Endometrial microvascular endothelial cells (primary cell): ENCODE results near the gene SECISBP2L. TPM values are rescaled to one million over a fixed set of nuclear protein-coding genes. Genes with fewer than 3 reads are reported as not detected.
"Not testable (repeated sequence)": the region's sequence is repeated elsewhere in the genome, so short reads cannot be mapped to it uniquely, and the experiment has no call there.

ENCODE experiments used
- in situ Hi-C: cut with HindIII; loops from 2 replicates; pipeline ENCODE4 v1.10.0; 2017; ENCODE audit warnings: low sequenced_read_pairs, low pct_unique_long_range_greater_than_20kb; ENCODE audit errors: inconsistent ontology term
- total RNA-seq: library from RNA; depleted of rRNA; stranded (reverse); fragments of >200 nt; gene quantifications from one replicate; pipeline ENCODE4 v1.2.3, GENCODE V29; 2015; ENCODE audit errors: inconsistent ontology term

The SECISBP2L gene
- total RNA-seq, 1 donor from 2014 or later: 28.0 TPM

GRCh38 chr15:48975472-48976419 lies 70.5 kb downstream of the SECISBP2L start:
- in situ Hi-C loops: no loop called here

- in situ Hi-C loops: no loop called here
Measured at GRCh38 chr15:48974882-48975281, 71.4 kb downstream of the SECISBP2L start.

GRCh38 chr15:48972750-48973503 lies 73.3 kb downstream of the SECISBP2L start:
- in situ Hi-C loops: no loop called here

- in situ Hi-C loops: not testable (repeated sequence)
Measured at GRCh38 chr15:48970926-48971325, 75.3 kb downstream of the SECISBP2L start.

- in situ Hi-C loops: no loop called here
Measured at GRCh38 chr15:48968066-48968465, 78.2 kb downstream of the SECISBP2L start.

GRCh38 chr15:48967336-48967735 lies 78.9 kb downstream of the SECISBP2L start:
- in situ Hi-C loops: no loop called here

GRCh38 chr15:48966595-48967301 lies 79.5 kb downstream of the SECISBP2L start:
- in situ Hi-C loops: no loop called here

GRCh38 chr15:48965972-48966371 lies 80.3 kb downstream of the SECISBP2L start:
- in situ Hi-C loops: no loop called here

GRCh38 chr15:48964898-48965297 lies 81.3 kb downstream of the SECISBP2L start:
- in situ Hi-C loops: no loop called here

- in situ Hi-C loops: no loop called here
Measured at GRCh38 chr15:48963524-48964113, 82.6 kb downstream of the SECISBP2L start, which contains the start of gene SHC4. TSS of gene SHC4 (minus strand) at chr15:48963919. CDS start at chr15:48963015, 904 bp downstream.

GRCh38 chr15:48962662-48963523 lies 83.4 kb downstream of the SECISBP2L start:
- in situ Hi-C loops: no loop called here

- in situ Hi-C loops: no loop called here
Measured at GRCh38 chr15:48955967-48956366, 90.3 kb downstream of the SECISBP2L start.

- in situ Hi-C loops: no loop called here
Measured at GRCh38 chr15:48955370-48955769, 90.9 kb downstream of the SECISBP2L start.

GRCh38 chr15:48954538-48954937 lies 91.7 kb downstream of the SECISBP2L start:
- in situ Hi-C loops: no loop called here

- in situ Hi-C loops: no loop called here
Measured at GRCh38 chr15:48946840-48947187, 99.4 kb downstream of the SECISBP2L start.

GRCh38 chr15:48946074-48946839 lies 100.0 kb downstream of the SECISBP2L start:
- in situ Hi-C loops: no loop called here

GRCh38 chr15:48945386-48945785 lies 100.9 kb downstream of the SECISBP2L start:
- in situ Hi-C loops: no loop called here
